RWPE1 (cell line): ENCODE measurements around the gene SYNDIG1.

ENCODE experiments used
- CTCF ChIA-PET: fragments of 350-600 bp; sonication (Branson Sonifier 250); formaldehyde crosslinking; extraction: SDS; loops from one replicate; lab custom pipeline; 2021; lab: Yijun Ruan, JAX
- POLR2A ChIA-PET: fragments of 400-600 bp; formaldehyde crosslinking; extraction: SDS; loops from one replicate; lab custom pipeline; 2020; ENCODE audit warnings: antibody characterized with exemption; ENCODE audit not compliant: low non-redundant PET; lab: Yijun Ruan, JAX
- DNase-seq: peaks from one replicate; pipeline ENCODE4 v3.0.0; 2012; ENCODE audit warnings: low spot score
- H3K27ac ChIP-seq: fragments of 450-650 bp; 2 replicates; pipeline ENCODE4 v1.5.1; 2017
- CTCF ChIP-seq: fragments of 450-650 bp; conservative IDR thresholded peaks from 2 replicates; pipeline ENCODE4 v1.5.1; 2017; ENCODE audit warnings: low read depth, mild to moderate bottlenecking

SYNDIG1 gene

DNA sequence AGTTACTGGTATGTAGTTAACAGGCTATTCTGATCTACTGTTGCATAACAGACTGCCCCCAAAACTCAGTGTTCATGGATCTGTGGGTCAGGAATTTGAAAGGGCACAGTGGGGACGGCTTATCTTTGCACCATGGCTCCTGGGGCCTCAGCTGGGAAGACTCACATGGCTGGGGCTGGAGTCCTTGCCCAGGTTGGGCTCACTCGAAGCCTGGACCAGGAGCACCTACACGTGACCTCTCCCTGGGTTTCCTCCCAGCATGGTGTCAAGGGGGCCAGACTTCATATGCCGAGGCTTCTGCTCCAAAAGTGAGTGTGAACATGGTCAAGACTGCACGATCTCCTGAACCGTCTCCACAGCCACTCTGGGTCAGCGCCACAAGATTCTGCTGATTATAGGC is 11.7 kb downstream of the SYNDIG1 start:
- ChIA-PET CTCF (no interaction called here), POLR2A (no interaction called here)
- TF ChIP-seq CTCF = no peak
- DNase-seq = no peak
- no peak overlapping the region for H3K27ac ChIP-seq

- ChIA-PET POLR2A (no interaction called here), CTCF (no interaction called here)
- no peak for TF ChIP-seq CTCF
- H3K27ac ChIP-seq = no peak overlapping the region
- no peak for DNase-seq
These were observed 14.1 kb downstream of the SYNDIG1 start for GRCh38 chr20:24483435-24484080.

DNA sequence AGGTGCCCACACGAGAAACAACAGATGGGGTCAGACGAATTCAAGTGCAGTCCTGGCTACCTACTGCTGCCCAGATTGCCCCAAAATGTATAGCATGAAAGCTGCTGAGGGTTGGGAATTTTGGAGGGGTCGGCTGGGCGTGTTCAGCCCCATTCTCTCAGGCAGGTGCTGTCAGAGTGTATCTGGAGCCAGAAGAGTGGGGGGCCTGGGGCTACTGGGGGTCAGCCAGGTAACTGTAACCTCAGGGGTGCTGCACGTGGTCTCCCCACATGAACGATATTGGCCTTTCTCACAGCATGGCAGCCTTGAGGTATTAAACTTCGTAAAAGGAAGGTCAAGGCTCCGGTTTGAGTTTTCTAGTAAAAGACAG is 14.6 kb downstream of the SYNDIG1 start:
- no peak overlapping the region for H3K27ac ChIP-seq
- POLR2A ChIA-PET = no interaction called here
- no peak for TF ChIP-seq CTCF
- no peak for DNase-seq
- CTCF ChIA-PET = no interaction called here

- H3K27ac ChIP-seq = no peak overlapping the region
- no peak for DNase-seq
- TF ChIP-seq CTCF = no peak
- POLR2A ChIA-PET = no interaction called here
- CTCF ChIA-PET = interaction anchor here (0.7 kb wide), 1 partner anchor 270 kb away, joined by 3 read pairs; no protein-coding TSS in a partner anchor
These were observed 16.6 kb downstream of the SYNDIG1 start for GRCh38 chr20:24485981-24486380.

DNA sequence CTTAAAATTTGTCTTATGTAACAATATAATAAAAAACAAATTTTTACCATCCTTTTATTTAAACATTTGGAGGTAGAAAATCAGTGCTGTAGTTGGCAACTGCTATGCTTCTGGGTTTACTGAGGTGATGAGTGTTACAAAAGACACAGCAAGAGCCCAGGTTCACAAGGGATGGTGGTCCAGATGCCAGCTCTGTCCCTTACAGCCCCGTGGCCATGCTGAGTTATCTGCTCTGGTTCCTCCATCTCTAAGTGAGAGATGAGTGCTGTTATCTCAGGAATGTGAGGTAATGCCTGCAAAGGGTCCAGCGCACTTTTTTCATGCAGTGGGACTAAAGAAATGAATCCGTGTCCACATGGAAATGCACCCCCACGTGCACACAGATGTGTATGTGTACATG is 17.8 kb downstream of the SYNDIG1 start:
- POLR2A ChIA-PET = no interaction called here
- CTCF ChIA-PET = no interaction called here
- no peak for DNase-seq
- no peak overlapping the region for H3K27ac ChIP-seq
- no peak for TF ChIP-seq CTCF

DNA sequence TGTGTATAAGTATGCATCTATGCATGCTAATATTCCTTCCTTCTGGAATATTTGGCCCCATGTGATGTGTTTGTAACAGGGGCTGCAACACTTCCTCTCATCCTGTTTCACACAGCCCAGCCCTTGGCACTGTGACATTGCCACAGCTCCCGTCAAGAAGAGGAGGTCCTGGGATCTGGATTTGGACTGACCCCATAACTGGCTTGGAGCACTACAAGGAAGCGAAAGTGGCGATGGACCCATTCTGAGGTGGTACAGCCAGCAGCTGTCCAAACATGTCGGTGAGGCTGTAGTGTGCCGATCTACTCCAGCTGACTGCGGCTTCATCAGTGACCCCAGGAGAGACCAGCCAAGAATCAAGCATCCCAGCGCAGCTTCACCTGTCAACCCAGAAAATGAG is 18.2 kb downstream of the SYNDIG1 start:
- DNase-seq = no peak
- TF ChIP-seq CTCF = no peak
- POLR2A ChIA-PET = no interaction called here
- H3K27ac ChIP-seq = no peak overlapping the region
- CTCF ChIA-PET = no interaction called here
